Endodermal cell (in vitro differentiated cells): ENCODE data around the gene TCF4. TPM values are rescaled to one million over a fixed set of nuclear protein-coding genes. Genes with fewer than 3 reads are reported as not detected.

Experiments
- DNase-seq: peaks from one replicate; pipeline ENCODE4 v3.0.0-alpha.2; 2017
- H3K27ac ChIP-seq: 2 replicates; pipeline ENCODE4 v1.5.1; 2013; ENCODE audit warnings: mild to moderate bottlenecking, low read depth, low read length, moderate library complexity
- H3K27me3 ChIP-seq: 2 replicates; pipeline ENCODE4 v1.6.1; 2013; ENCODE audit warnings: mild to moderate bottlenecking, low read length, moderate library complexity; ENCODE audit not compliant: insufficient read depth, control insufficient read depth, poor library complexity, severe bottlenecking
- H3K36me3 ChIP-seq: 2 replicates; pipeline ENCODE4 v1.7.0; 2013; ENCODE audit warnings: mild to moderate bottlenecking, low read length, moderate library complexity; ENCODE audit not compliant: control insufficient read depth, insufficient read depth
- H3K4me1 ChIP-seq: one replicate; pipeline ENCODE4 v1.7.0; 2013; ENCODE audit warnings: low read length; ENCODE audit not compliant: control insufficient read depth, insufficient read depth
- H3K4me3 ChIP-seq: 2 replicates; pipeline ENCODE4 v1.5.1; 2013; ENCODE audit warnings: mild to moderate bottlenecking, low read length, moderate library complexity
- H3K9ac ChIP-seq: 2 replicates; pipeline ENCODE4 v1.6.1; 2013; ENCODE audit warnings: mild to moderate bottlenecking, low read length, moderate library complexity; ENCODE audit not compliant: poor library complexity, severe bottlenecking; ENCODE audit errors: extremely low read depth
- H3K9me3 ChIP-seq: 2 replicates; pipeline ENCODE4 v1.6.1; 2013; ENCODE audit warnings: mild to moderate bottlenecking, low read length, moderate library complexity; ENCODE audit not compliant: control insufficient read depth
- H3K27ac Mint-ChIP-seq: 2 replicates; pipeline ENCODE4 v1.8.0; 2020; ENCODE audit warnings: mixed read lengths
- H3K27me3 Mint-ChIP-seq: 2 replicates; pipeline ENCODE4 v1.8.0; 2021; ENCODE audit warnings: mild to moderate bottlenecking, mixed read lengths; ENCODE audit not compliant: insufficient read depth
- H3K36me3 Mint-ChIP-seq: 2 replicates; pipeline ENCODE4 v1.8.0; 2020; ENCODE audit warnings: low read depth, mixed read lengths
- H3K4me1 Mint-ChIP-seq: 2 replicates; pipeline ENCODE4 v1.8.0; 2020; ENCODE audit warnings: mixed read lengths
- H3K4me3 Mint-ChIP-seq: 2 replicates; pipeline ENCODE4 v1.8.0; 2020; ENCODE audit warnings: mild to moderate bottlenecking, moderate library complexity, mixed read lengths
- H3K9me3 Mint-ChIP-seq: 2 replicates; pipeline ENCODE4 v1.8.0; 2020; ENCODE audit warnings: mild to moderate bottlenecking, mixed read lengths
- CTCF ChIP-seq: fragments of 200-600 bp; sonication (generic); conservative IDR thresholded peaks from 2 replicates; pipeline ENCODE4 v1.5.0; 2021; ENCODE audit warnings: antibody characterized with exemption, mild to moderate bottlenecking
- WGBS, 2 experiments: methylation state at CpG; one replicate each; pipeline versions ENCODE4 v1.1.5 to v1.1.7; 2013; ENCODE audit warnings: missing lambda C conversion rate in 2 of 2, mixed read lengths in 1 of 2; ENCODE audit not compliant: insufficient coverage in 1 of 2, insufficient read length in 1 of 2; 5-methylcytosine and 5-hydroxymethylcytosine counted together
- total RNA-seq, 2 donors: library from RNA; stranded (reverse); fragmentation: NEBNext Ultra II Directional in 1 of 2; extraction: Animal tissue kit (Norgen Biotek cat#: 25700) in 1 of 2; gene quantifications; 2 replicates in 1 of 2; 3 replicates in 1 of 2; pipeline ENCODE4 v1.2.1, GENCODE V29; 2021

Gene TCF4
- total RNA-seq, 2 donors from 2014 or later = 40.4 to 58.5 TPM

GRCh38 chr18:55323051-55323994 is 264.7 kb downstream of the TCF4 start:
- Mint-ChIP-seq H3K4me3 (peak overlapping the region; percentile 63), H3K36me3 (no peaks in the 10 kb centered on the region), H3K27ac (no peak overlapping the region), H3K4me1 (peaks cover 26% of the 10 kb centered on the region), H3K27me3 (no peaks in the 10 kb centered on the region), H3K9me3 (no peaks in the 10 kb centered on the region)
- no peak for TF ChIP-seq CTCF
- DNase-seq = no peak
- Histone ChIP-seq H3K36me3 (no peaks in the 10 kb centered on the region), H3K9ac (no peak overlapping the region), H3K4me1 (peaks cover 6% of the 10 kb centered on the region), H3K27me3 (no peaks in the 10 kb centered on the region), H3K4me3 (no peak overlapping the region), H3K27ac (no peak overlapping the region), H3K9me3 (no peaks in the 10 kb centered on the region)
- WGBS, 2 experiments = 72 to 80% methylated on average over 1 to 10 of the region's 10 CpGs

GRCh38 chr18:55322178-55322735 is 265.7 kb downstream of the TCF4 start:
- Histone ChIP-seq H3K27me3 (no peaks in the 10 kb centered on the region), H3K27ac (peak overlapping the region; percentile 83), H3K9ac (peak overlapping the region; percentile 22), H3K36me3 (no peaks in the 10 kb centered on the region), H3K4me1 (peaks cover 3% of the 10 kb centered on the region), H3K9me3 (no peaks in the 10 kb centered on the region), H3K4me3 (peak overlapping the region; percentile 83)
- TF ChIP-seq CTCF = peak; percentile 24
- DNase-seq = peak; percentile 87
- Mint-ChIP-seq H3K4me1 (peaks cover 19% of the 10 kb centered on the region), H3K9me3 (no peaks in the 10 kb centered on the region), H3K27me3 (no peaks in the 10 kb centered on the region), H3K36me3 (no peaks in the 10 kb centered on the region), H3K4me3 (peak overlapping the region; percentile 63), H3K27ac (no peak overlapping the region)
- 3% methylated on average over 10 to 30 of the region's 30 CpGs for WGBS, 2 experiments

- WGBS, 2 experiments = 2 to 4% methylated on average over 22 to 31 of the region's 31 CpGs
- no peak for TF ChIP-seq CTCF
- no peaks in the 10 kb centered on the region for H3K9me3 Mint-ChIP-seq
- no peaks in the 10 kb centered on the region for H3K36me3 ChIP-seq
- no peaks in the 10 kb centered on the region for H3K27me3 Mint-ChIP-seq
- H3K4me3 Mint-ChIP-seq = peak overlapping the region; percentile 63
- peak overlapping the region; percentile 22 for H3K9ac ChIP-seq
- H3K9me3 ChIP-seq = no peaks in the 10 kb centered on the region
- H3K27me3 ChIP-seq = no peaks in the 10 kb centered on the region
- H3K27ac Mint-ChIP-seq = peak overlapping the region; percentile 45
- peak; percentile 94 for DNase-seq
- H3K4me1 Mint-ChIP-seq = peaks cover 21% of the 10 kb centered on the region
- peak overlapping the region; percentile 83 for H3K27ac ChIP-seq
- H3K4me1 ChIP-seq = peaks cover 3% of the 10 kb centered on the region
- H3K4me3 ChIP-seq = peak overlapping the region; percentile 83
- no peaks in the 10 kb centered on the region for H3K36me3 Mint-ChIP-seq
Measured at GRCh38 chr18:55321265-55322177, 266.5 kb downstream of the TCF4 start.
